Measurements from ENCODE around the gene SLC14A1. TPM values are rescaled to one million over a fixed set of nuclear protein-coding genes. Genes with fewer than 3 reads are reported as not detected.

The SLC14A1 gene
- total and polyA plus RNA-seq, 2 donors (not counting 1 experiment from before 2014, with no cell fraction given) = 5.8 to 6.4 TPM

DNA sequence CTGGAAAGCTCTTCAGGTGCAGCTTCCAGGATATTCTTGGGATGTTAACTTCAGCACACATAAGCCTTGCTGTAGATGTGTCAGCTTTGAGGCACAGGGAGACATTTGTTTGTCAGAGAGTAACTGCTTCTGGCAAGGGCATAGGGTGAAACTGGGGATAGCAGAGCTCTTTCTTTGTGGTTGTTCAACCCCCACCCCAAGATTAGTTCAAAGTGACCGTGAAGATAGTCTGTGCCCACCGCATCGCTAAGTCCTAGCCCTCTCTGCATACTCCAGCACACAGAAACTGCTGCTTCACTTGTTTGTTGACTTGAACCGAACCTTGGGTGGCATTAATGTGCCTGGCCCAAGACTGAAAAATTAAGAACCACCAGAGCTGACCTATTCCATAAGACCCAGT lies 1.4 kb downstream of the SLC14A1 start:
- no peaks in the 10 kb centered on the region for H3K27me3 ChIP-seq (replicated peaks in 1 of 4; ENCODE audit: control extremely low read depth in 1 of 4, control insufficient read depth in 3 of 4, insufficient read depth in 4 of 4, low read length in 3 of 4)
- H3K4me1 Mint-ChIP-seq = no peaks in the 10 kb centered on the region
- 100% methylated on average over 4 of the region's 4 CpGs for WGBS (ENCODE audit: insufficient coverage)

DNA sequence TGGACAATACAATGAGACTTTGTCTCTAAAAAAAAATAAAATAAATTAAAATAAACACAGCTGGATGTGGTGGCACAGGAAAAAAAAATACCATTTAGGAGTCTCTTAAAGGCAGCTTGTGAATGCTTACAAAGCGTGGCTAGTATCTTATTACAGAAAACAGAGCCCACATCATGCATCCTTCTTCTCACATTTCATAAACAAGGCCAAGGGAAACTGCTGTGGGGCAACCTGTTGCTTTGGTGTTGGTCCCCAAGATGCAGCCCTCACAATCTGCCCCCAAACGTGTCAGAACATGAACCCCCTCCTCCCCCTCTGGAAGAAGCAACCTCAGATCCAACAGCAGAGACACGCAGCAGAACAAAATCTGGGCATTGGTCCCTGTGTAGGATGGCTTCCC lies 2.6 kb downstream of the SLC14A1 start:
- intact Hi-C loops (cut with micrococcal nuclease) = no loop called here
- peaks cover 0 to 3% of the 10 kb centered on the region in 2 experiments for H3K36me3 ChIP-seq (replicated peaks in 1 of 2; ENCODE audit: control extremely low read depth in 1 of 2, control insufficient read depth in 1 of 2, extremely low read depth in 1 of 2, insufficient read depth in 2 of 2, low read length in 1 of 2)
- no peaks in the 10 kb centered on the region for H3K27me3 ChIP-seq (replicated peaks in 1 of 4; ENCODE audit: control extremely low read depth in 1 of 4, control insufficient read depth in 3 of 4, insufficient read depth in 4 of 4, low read length in 3 of 4)
- TF ChIP-seq EZH2 (IDR thresholded peaks at IDR 0.05; ENCODE audit: borderline replicate concordance, insufficient read depth, low read depth, low read length, poor library complexity, severe bottlenecking) = no peak
- TF ChIP-seq, protein P1, sequence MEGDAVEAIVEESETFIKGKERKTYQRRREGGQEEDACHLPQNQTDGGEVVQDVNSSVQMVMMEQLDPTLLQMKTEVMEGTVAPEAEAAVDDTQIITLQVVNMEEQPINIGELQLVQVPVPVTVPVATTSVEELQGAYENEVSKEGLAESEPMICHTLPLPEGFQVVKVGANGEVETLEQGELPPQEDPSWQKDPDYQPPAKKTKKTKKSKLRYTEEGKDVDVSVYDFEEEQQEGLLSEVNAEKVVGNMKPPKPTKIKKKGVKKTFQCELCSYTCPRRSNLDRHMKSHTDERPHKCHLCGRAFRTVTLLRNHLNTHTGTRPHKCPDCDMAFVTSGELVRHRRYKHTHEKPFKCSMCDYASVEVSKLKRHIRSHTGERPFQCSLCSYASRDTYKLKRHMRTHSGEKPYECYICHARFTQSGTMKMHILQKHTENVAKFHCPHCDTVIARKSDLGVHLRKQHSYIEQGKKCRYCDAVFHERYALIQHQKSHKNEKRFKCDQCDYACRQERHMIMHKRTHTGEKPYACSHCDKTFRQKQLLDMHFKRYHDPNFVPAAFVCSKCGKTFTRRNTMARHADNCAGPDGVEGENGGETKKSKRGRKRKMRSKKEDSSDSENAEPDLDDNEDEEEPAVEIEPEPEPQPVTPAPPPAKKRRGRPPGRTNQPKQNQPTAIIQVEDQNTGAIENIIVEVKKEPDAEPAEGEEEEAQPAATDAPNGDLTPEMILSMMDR (IDR thresholded peaks at IDR 0.05) = no peak
- no peaks in the 10 kb centered on the region for H3K4me1 Mint-ChIP-seq
- H3K4me1 ChIP-seq (ENCODE audit: control insufficient read depth in 2 of 2, insufficient read depth in 2 of 2, low read length in 2 of 2) = no peaks in the 10 kb centered on the region
- no peaks in the 10 kb centered on the region for H3K9me3 ChIP-seq (ENCODE audit: control extremely low read depth in 1 of 3, control insufficient read depth in 2 of 3, insufficient read depth in 1 of 3, low read length in 2 of 3)
- CTCF ChIA-PET = interaction anchor here (0.6 to 7.5 kb wide), 2 partner anchors 146 to 152 kb away, joined by 3 to 70 read pairs; no protein-coding TSS in a partner anchor
- H3K4me3 Mint-ChIP-seq = no peak overlapping the region
- DNase-seq = no peak
- no peak overlapping the region for H3K27ac Mint-ChIP-seq
- no peak overlapping the region for H3K4me3 ChIP-seq (ENCODE audit: control extremely low read depth in 1 of 5, extremely low read depth in 1 of 5, insufficient read depth in 1 of 5, low read depth in 2 of 5, low read length in 4 of 5)
- ATAC-seq (ENCODE audit: low read depth) = no peak
- H3K4me2 ChIP-seq (replicated peaks; ENCODE audit: low read depth, low read length, poor library complexity, severe bottlenecking) = no peak overlapping the region
- H3K79me2 ChIP-seq (ENCODE audit: control insufficient read depth, insufficient read depth, low read length) = no peaks in the 10 kb centered on the region
- no peaks in the 10 kb centered on the region for H3K9me3 Mint-ChIP-seq (ENCODE audit: insufficient read depth)
- no peak overlapping the region for H3K27ac ChIP-seq (ENCODE audit: low read length in 2 of 2)
- H3K27me3 Mint-ChIP-seq = no peaks in the 10 kb centered on the region
- no peak overlapping the region for H2AFZ ChIP-seq (ENCODE audit: insufficient read depth, low read depth, low read length, poor library complexity, severe bottlenecking)
- H3K9ac ChIP-seq (ENCODE audit: low read length) = no peak overlapping the region
- POLR2A ChIA-PET = interaction anchor here (0.6 kb wide), 1 partner anchor 143 kb away, joined by 5 read pairs; no protein-coding TSS in a partner anchor
- 100% methylated on average over 2 of the region's 3 CpGs for WGBS (ENCODE audit: insufficient coverage)
- H4K20me1 ChIP-seq (ENCODE audit: control insufficient read depth, insufficient read depth, low read length, poor library complexity, severe bottlenecking) = no peaks in the 10 kb centered on the region

More for the DNA sequence above, 1.4 kb downstream of the SLC14A1 start:
- Histone ChIP-seq H3K27ac (ENCODE audit: low read length in 2 of 2) (no peak overlapping the region), H3K9ac (ENCODE audit: low read length) (no peak overlapping the region), H3K9me3 (ENCODE audit: control extremely low read depth in 1 of 3, control insufficient read depth in 2 of 3, insufficient read depth in 1 of 3, low read length in 2 of 3) (no peaks in the 10 kb centered on the region), H3K36me3 (replicated peaks in 1 of 2; ENCODE audit: control extremely low read depth in 1 of 2, control insufficient read depth in 1 of 2, extremely low read depth in 1 of 2, insufficient read depth in 2 of 2, low read length in 1 of 2) (peaks cover 0 to 3% of the 10 kb centered on the region in 2 experiments), H2AFZ (ENCODE audit: insufficient read depth, low read depth, low read length, poor library complexity, severe bottlenecking) (no peak overlapping the region), H3K4me1 (ENCODE audit: control insufficient read depth in 2 of 2, insufficient read depth in 2 of 2, low read length in 2 of 2) (no peaks in the 10 kb centered on the region), H4K20me1 (ENCODE audit: control insufficient read depth, insufficient read depth, low read length, poor library complexity, severe bottlenecking) (no peaks in the 10 kb centered on the region), H3K4me3 (ENCODE audit: control extremely low read depth in 1 of 5, extremely low read depth in 1 of 5, insufficient read depth in 1 of 5, low read depth in 2 of 5, low read length in 4 of 5) (no peak overlapping the region), H3K79me2 (ENCODE audit: control insufficient read depth, insufficient read depth, low read length) (no peaks in the 10 kb centered on the region), H3K4me2 (replicated peaks; ENCODE audit: low read depth, low read length, poor library complexity, severe bottlenecking) (no peak overlapping the region)
- ATAC-seq (ENCODE audit: low read depth) (no peak), DNase-seq (no peak)
- CTCF ChIA-PET = interaction anchor here (0.5 to 7.5 kb wide), 7 partner anchors 10 to 1090 kb away, joined by 3 to 70 read pairs (median 3); no protein-coding TSS in a partner anchor
- H3K4me3 Mint-ChIP-seq = no peak overlapping the region
- POLR2A ChIA-PET = no interaction called here
- intact Hi-C loops (cut with micrococcal nuclease) = no loop called here
- H3K27me3 Mint-ChIP-seq = peaks cover 6% of the 10 kb centered on the region
- H3K9me3 Mint-ChIP-seq (ENCODE audit: insufficient read depth) = no peaks in the 10 kb centered on the region
- TF ChIP-seq, protein P1 (IDR thresholded peaks at IDR 0.05) = no peak
- TF ChIP-seq EZH2 (IDR thresholded peaks at IDR 0.05; ENCODE audit: borderline replicate concordance, insufficient read depth, low read depth, low read length, poor library complexity, severe bottlenecking) = no peak
- H3K27ac Mint-ChIP-seq = no peak overlapping the region
